T follicular helper cell (primary cell): ENCODE results near the gene GRAPL.
"Not testable (repeated sequence)": the region's sequence is repeated elsewhere in the genome, so short reads cannot be mapped to it uniquely, and the experiment has no call there.

Experiments used
- DNase-seq: peaks from one replicate; pipeline ENCODE4 v3.0.0-alpha.2; 2020; ENCODE audit warnings: low read depth
- total RNA-seq, 2 experiments: gene quantifications; one replicate each; lab custom pipeline; 2026; lab: John Stamatoyannopoulos, UW

GRAPL gene
- 0 to 0.42 reads per million in 2 experiments for total RNA-seq

- not testable (repeated sequence) for DNase-seq
Observed at GRCh38 chr17:19127148-19127980, at the start of gene GRAPL. Gene GRAPL, plus strand, starts transcription at chr17:19127589. Its CDS starts 31 bp downstream, at chr17:19127620.

GRCh38 chr17:19088804-19089685 lies 38.3 kb upstream of the GRAPL start:
- not testable (repeated sequence) for DNase-seq

- DNase-seq: not testable (repeated sequence)
Observed at GRCh38 chr17:19090058-19090772, 37.2 kb upstream of the GRAPL start.

DNA sequence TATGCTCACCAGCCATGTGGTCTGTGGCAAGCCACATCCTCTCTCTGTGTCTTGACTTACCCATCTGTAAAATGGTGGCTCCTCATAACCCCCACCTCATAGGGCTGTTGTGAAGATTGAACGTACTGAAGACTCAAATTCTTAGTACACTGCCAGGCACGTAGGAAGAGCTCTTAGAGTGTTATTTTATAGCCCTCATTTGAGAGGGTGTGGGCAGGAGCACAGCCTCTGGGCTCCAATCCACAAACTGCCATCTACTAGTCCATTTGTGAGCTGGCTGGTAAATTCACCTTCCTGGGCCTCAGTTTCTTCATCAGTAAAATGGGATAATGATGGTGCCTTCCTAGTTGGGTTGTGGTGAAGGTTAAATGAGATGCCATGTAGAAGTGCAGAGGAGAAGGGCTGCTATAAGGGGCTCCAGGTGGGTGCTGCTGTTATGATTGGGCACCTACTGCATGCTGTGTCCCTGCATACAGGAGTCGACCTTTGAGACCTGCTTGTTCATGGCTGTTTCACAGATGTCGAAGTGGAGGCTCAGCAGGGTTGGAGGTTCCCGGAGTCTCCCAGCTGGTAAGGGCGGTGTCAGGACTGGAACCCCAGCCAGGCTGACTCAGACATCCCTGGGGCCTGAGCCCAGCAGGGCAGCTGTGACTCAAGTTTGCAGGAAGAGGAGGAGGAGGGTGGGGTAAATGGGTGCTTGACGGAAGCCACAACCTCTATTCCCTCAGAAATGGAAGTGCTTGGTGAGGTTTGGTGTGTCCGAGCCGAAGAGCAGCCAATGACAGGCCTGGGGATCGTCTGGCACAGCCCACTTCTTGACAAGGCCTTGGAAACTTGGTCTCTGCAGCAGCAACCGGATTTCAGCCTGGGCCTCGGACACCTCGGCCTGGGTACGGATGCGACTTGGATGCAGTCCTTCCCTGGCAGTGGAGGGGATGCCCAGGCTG lies 34.4 kb upstream of the GRAPL start:
- DNase-seq: not testable (repeated sequence)

- DNase-seq: not testable (repeated sequence)
Observed at GRCh38 chr17:19093684-19094438, 33.5 kb upstream of the GRAPL start.

DNA sequence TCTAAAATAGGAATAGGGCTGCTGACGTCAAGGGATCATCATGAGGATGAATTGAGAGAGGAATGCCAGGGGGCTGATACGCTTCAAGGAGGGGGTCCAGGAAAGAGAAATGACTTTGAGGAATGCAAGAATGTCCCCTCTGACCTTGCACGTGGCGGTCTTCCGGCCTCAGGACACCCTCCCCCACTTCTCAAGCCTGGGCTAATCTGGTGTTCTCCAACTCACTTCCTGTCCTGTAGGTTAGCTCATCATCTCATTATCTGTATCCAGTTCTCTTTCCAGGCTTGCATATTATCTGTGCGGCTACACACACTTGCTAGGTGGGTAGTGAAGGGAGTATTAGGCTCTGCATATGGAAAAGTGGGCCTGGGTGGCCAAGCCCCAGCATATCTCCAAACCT lies 18.9 kb upstream of the GRAPL start:
- DNase-seq: not testable (repeated sequence)

GRCh38 chr17:19110189-19111097 lies 16.9 kb upstream of the GRAPL start:
- DNase-seq: not testable (repeated sequence)

- peak; percentile 50 for DNase-seq
Observed at GRCh38 chr17:19111111-19111711, 16.2 kb upstream of the GRAPL start.

GRCh38 chr17:19111801-19112458 lies 15.5 kb upstream of the GRAPL start:
- peak; percentile 12 for DNase-seq

DNA sequence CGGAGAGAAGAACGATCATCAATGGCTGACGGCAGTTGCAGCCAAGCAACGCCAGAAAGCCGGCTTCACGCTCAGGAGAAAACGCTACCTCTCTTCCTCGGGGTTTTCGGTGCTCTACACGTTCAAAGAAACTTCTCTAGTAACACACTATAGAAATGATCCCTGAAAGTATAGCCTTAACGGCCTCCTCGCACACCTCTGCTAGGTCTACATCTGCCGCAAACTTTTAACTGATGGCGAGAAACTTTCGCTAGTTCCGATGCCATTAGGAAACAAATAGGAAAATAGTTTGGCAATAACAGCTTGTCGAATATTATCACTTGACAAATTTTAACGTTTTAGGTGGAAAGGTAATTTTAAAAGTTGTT lies 14.9 kb upstream of the GRAPL start:
- DNase-seq: not testable (repeated sequence)

DNA sequence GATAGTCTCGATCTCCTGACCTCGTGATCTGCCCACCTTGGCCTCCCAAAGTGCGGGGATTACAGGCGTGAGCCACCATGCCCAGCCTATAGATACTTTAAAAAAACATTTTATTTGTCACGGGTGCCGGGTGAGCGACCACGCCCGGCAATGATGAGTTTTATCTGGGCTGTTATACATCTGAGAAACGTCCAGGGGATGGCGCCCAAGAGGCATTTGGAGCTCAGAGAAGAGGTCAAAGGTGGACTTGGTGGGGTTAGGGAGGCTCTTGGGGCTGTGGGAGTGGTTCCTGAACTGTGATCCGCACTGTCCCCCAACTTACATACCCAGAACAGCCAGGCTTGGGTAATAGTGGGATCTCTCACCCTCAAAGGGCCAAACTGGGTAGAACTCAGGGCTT lies 8.7 kb upstream of the GRAPL start:
- not testable (repeated sequence) for DNase-seq

- not testable (repeated sequence) for DNase-seq
Observed at GRCh38 chr17:19125289-19125688, 2.1 kb upstream of the GRAPL start.

GRCh38 chr17:19129500-19129899 lies 2.1 kb downstream of the GRAPL start:
- not testable (repeated sequence) for DNase-seq

DNA sequence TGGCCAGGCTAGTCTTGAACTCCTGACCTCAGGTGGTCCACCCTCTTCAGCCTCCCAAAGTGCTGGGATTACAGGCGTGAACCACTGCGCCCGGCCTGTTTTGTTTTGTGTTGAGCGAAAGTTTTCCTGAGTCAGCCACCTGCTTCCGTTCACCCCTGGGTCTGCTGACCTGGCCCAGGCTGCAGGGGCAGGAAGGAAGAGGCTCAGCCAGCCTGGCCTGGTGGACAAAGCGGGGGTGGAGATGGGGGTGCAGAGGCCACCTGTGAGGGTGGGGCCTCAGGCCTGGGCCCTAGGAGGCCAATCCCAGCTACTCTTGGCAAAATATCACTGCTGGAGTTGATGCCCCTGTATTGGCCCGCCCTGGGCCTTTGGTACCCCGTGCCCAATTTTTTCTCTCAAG lies 3.7 kb downstream of the GRAPL start:
- not testable (repeated sequence) for DNase-seq

- not testable (repeated sequence) for DNase-seq
Observed at GRCh38 chr17:19131772-19132171, 4.4 kb downstream of the GRAPL start.

GRCh38 chr17:19133793-19134192 lies 6.4 kb downstream of the GRAPL start:
- DNase-seq: not testable (repeated sequence)

DNA sequence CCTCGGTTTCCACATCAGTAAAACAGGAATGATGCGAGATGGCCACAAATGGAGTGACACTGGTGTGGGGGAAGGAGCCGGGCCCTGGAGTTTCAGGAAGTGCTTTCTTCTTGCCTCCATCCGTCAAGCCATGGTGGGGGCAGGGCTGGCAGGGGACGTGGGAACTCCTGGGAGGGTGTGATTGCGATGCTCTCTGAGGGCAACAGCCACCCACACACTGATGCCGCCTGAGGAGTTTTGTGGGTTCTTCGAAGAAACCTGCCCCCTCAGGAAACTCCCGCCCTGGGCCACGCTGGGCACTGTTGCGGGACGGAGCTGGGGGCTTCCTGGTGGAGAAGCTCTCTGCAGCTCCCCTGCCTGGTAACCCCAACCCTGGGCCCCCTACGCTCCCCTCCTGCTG lies 8.0 kb downstream of the GRAPL start:
- DNase-seq: not testable (repeated sequence)

DNA sequence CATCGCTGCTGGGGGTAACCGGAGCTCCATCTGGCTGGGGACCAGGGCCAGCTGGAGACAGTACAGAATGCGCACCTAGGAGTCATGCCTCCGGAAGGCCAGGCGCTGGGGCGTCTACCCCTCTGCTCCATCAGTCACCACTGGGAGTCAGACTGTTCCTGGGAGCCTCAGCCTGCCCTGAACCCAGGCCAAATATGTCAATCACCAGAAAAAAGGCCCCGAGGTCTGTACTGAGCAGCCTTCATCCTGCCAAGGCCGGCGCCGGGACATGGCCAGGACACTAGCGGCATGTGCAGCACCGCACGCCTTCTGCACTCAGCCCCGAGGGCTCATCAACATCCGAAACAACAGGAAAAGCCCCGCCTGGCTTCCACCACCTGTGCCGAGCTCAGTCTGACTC lies 8.7 kb downstream of the GRAPL start:
- not testable (repeated sequence) for DNase-seq
